OCI-LY1 (cell line): ENCODE measurements around the gene MYLK3.

ENCODE experiments used
- H2AFZ ChIP-seq: fragments of 200-600 bp; sonication (generic), shearing (Covaris generic); 2 replicates; pipeline ENCODE4 v1.6.0; 2014; ENCODE audit warnings: antibody characterized with exemption, mild to moderate bottlenecking, low read length
- H3F3A ChIP-seq: fragments of 200-600 bp; sonication (generic), shearing (Covaris generic); 2 replicates; pipeline ENCODE4 v1.6.0; 2014; ENCODE audit warnings: mild to moderate bottlenecking, antibody characterized with exemption, low read length, moderate library complexity; ENCODE audit not compliant: insufficient read depth
- H3K27ac ChIP-seq: fragments of 200-600 bp; sonication (generic); 2 replicates; pipeline ENCODE4 v1.5.1; 2014; ENCODE audit warnings: low read length, mixed run types, mild to moderate bottlenecking, low read depth; ENCODE audit not compliant: poor library complexity, severe bottlenecking
- H3K27me3 ChIP-seq: fragments of 200-600 bp; sonication (generic); 2 replicates; pipeline ENCODE4 v1.6.0; 2014; ENCODE audit warnings: antibody characterized with exemption, mild to moderate bottlenecking, low read length, moderate library complexity; ENCODE audit not compliant: insufficient read depth
- H3K36me3 ChIP-seq: fragments of 200-600 bp; sonication (generic); 2 replicates; pipeline ENCODE4 v1.6.1; 2014; ENCODE audit warnings: mild to moderate bottlenecking, antibody characterized with exemption, low read length, moderate library complexity, mixed read lengths; ENCODE audit not compliant: insufficient read depth
- H3K4me1 ChIP-seq: fragments of 200-600 bp; sonication (generic); 2 replicates; pipeline ENCODE4 v1.5.1; 2014; ENCODE audit warnings: mild to moderate bottlenecking, low read length, moderate library complexity; ENCODE audit not compliant: insufficient read depth, severe bottlenecking
- H3K4me2 ChIP-seq: fragments of 200-600 bp; sonication (generic), shearing (Covaris generic); 2 replicates; pipeline ENCODE4 v1.6.1; 2014; ENCODE audit warnings: low read length
- H3K4me3 ChIP-seq: fragments of 200-600 bp; sonication (generic); 2 replicates; pipeline ENCODE4 v1.5.1; 2014; ENCODE audit warnings: low read length, low read depth, mild to moderate bottlenecking, mixed read lengths; ENCODE audit not compliant: poor library complexity, severe bottlenecking
- H3K79me2 ChIP-seq: fragments of 200-600 bp; shearing (Covaris generic); 2 replicates; pipeline ENCODE4 v1.6.1; 2016; ENCODE audit warnings: mixed run types, low read length, mixed read lengths; ENCODE audit not compliant: insufficient read depth
- H3K9ac ChIP-seq: fragments of 200-600 bp; sonication (generic), shearing (Covaris generic); 2 replicates; pipeline ENCODE4 v1.6.1; 2014; ENCODE audit warnings: mild to moderate bottlenecking, low read length, mixed read lengths
- H3K9me2 ChIP-seq: fragments of 200-600 bp; sonication (generic), shearing (Covaris generic); 2 replicates; pipeline ENCODE4 v1.6.1; 2014; ENCODE audit warnings: low read depth, mild to moderate bottlenecking, low read length, mixed read lengths
- H3K9me3 ChIP-seq: fragments of 200-600 bp; shearing (Covaris generic); 2 replicates; pipeline ENCODE4 v1.6.1; 2014; ENCODE audit warnings: low read length, mixed read lengths
- H4K20me1 ChIP-seq: fragments of 200-600 bp; sonication (generic), shearing (Covaris generic); 2 replicates; pipeline ENCODE4 v1.6.0; 2016; ENCODE audit warnings: mild to moderate bottlenecking, low read length; ENCODE audit not compliant: insufficient read depth
- CTCF ChIP-seq: fragments of 200-600 bp; sonication (generic), shearing (Covaris generic); IDR thresholded peaks from 2 replicates; pipeline ENCODE4 v1.5.1; 2017; ENCODE audit warnings: mild to moderate bottlenecking, antibody characterized with exemption, low read length, moderate library complexity, mixed read lengths
- EZH2 ChIP-seq: fragments of 200-600 bp; sonication (generic), shearing (Covaris generic); IDR thresholded peaks from 2 replicates; pipeline ENCODE4 v1.8.0; 2017; ENCODE audit warnings: borderline replicate concordance, mixed run types, mild to moderate bottlenecking, antibody characterized with exemption, low read length, moderate library complexity, mixed read lengths

MYLK3 gene

GRCh38 chr16:46732561-46732960, 15.6 kb downstream of the MYLK3 start:
- Histone ChIP-seq H3F3A (no peaks in the 10 kb centered on the region), H3K9me3 (no peaks in the 10 kb centered on the region), H3K27me3 (no peaks in the 10 kb centered on the region), H3K4me1 (peaks cover 18% of the 10 kb centered on the region), H3K4me3 (no peak overlapping the region), H3K9ac (no peak overlapping the region), H3K36me3 (no peaks in the 10 kb centered on the region), H3K4me2 (no peak overlapping the region; the same call in 1 of the 2 replicates), H4K20me1 (no peaks in the 10 kb centered on the region), H3K79me2 (no peaks in the 10 kb centered on the region), H3K27ac (no peak overlapping the region), H3K9me2 (no peaks in the 10 kb centered on the region), H2AFZ (no peak overlapping the region)
- TF ChIP-seq CTCF, result no peak
- TF ChIP-seq EZH2, result no peak

- no peak overlapping the region; the same call in 1 of the 2 replicates for H3K4me2 ChIP-seq
- H3K36me3 ChIP-seq, result no peaks in the 10 kb centered on the region
- no peaks in the 10 kb centered on the region for H4K20me1 ChIP-seq
- H2AFZ ChIP-seq, result no peak overlapping the region
- no peaks in the 10 kb centered on the region for H3K9me3 ChIP-seq
- no peaks in the 10 kb centered on the region for H3K79me2 ChIP-seq
- no peak for TF ChIP-seq EZH2
- TF ChIP-seq CTCF, result no peak
- no peak overlapping the region for H3K9ac ChIP-seq
- H3K4me3 ChIP-seq, result no peak overlapping the region
- peaks cover 18% of the 10 kb centered on the region for H3K4me1 ChIP-seq
- no peaks in the 10 kb centered on the region for H3F3A ChIP-seq
- no peaks in the 10 kb centered on the region for H3K9me2 ChIP-seq
- no peaks in the 10 kb centered on the region for H3K27me3 ChIP-seq
- H3K27ac ChIP-seq, result no peak overlapping the region
Observed at GRCh38 chr16:46731691-46732555, 16.2 kb downstream of the MYLK3 start.

- no peak overlapping the region for H3K9ac ChIP-seq
- no peaks in the 10 kb centered on the region for H3K27me3 ChIP-seq
- no peak overlapping the region for H3K4me3 ChIP-seq
- TF ChIP-seq CTCF (no peak), EZH2 (no peak)
- peaks cover 18% of the 10 kb centered on the region for H3K4me1 ChIP-seq
- H3K9me2 ChIP-seq, result no peaks in the 10 kb centered on the region
- no peak overlapping the region for H3K4me2 ChIP-seq
- H2AFZ ChIP-seq, result no peak overlapping the region
- no peaks in the 10 kb centered on the region for H3F3A ChIP-seq
- H3K36me3 ChIP-seq, result no peaks in the 10 kb centered on the region
- no peaks in the 10 kb centered on the region for H3K9me3 ChIP-seq
- no peak overlapping the region for H3K27ac ChIP-seq
- H4K20me1 ChIP-seq, result no peaks in the 10 kb centered on the region
- no peaks in the 10 kb centered on the region for H3K79me2 ChIP-seq
Observed at GRCh38 chr16:46730801-46731690, 17.1 kb downstream of the MYLK3 start.
